Measurements from ENCODE around the gene XRRA1. TPM values are rescaled to one million over a fixed set of nuclear protein-coding genes. Genes with fewer than 3 reads are reported as not detected.

XRRA1 gene
- total RNA-seq, 1 experiment from 2014 or later: 11.9 TPM

- CTCF ChIA-PET: no interaction called here
- H3K9me3 Mint-ChIP-seq (ENCODE audit: unreplicated experiment): no peaks in the 10 kb centered on the region
- H3K4me3 Mint-ChIP-seq (ENCODE audit: unreplicated experiment): peak overlapping the region; percentile 98
- no peaks in the 10 kb centered on the region for H3K27me3 Mint-ChIP-seq (ENCODE audit: insufficient read depth, unreplicated experiment)
- no peaks in the 10 kb centered on the region for H3K4me1 Mint-ChIP-seq (ENCODE audit: low read depth, unreplicated experiment)
- DNase-seq: no peak
- BruUV-seq (replicated peaks): no TSS peak
- intact Hi-C loops (cut with micrococcal nuclease; ENCODE audit: unreplicated experiment): no loop called here
- POLR2A ChIA-PET: no interaction called here
- H3K36me3 Mint-ChIP-seq (ENCODE audit: insufficient read depth, unreplicated experiment): peaks cover 29% of the 10 kb centered on the region
- peaks cover 2% of the 10 kb centered on the region; the same call in 1 of the 2 replicates for H3K36me3 ChIP-seq (ENCODE audit: control insufficient read depth, insufficient read depth, low read length)
- H3K4me1 ChIP-seq: peaks cover 5% of the 10 kb centered on the region
- H3K27ac Mint-ChIP-seq (ENCODE audit: unreplicated experiment): peak overlapping the region; percentile 99
- peak overlapping the region; percentile 71 for H3K4me3 ChIP-seq (ENCODE audit: low read depth, low read length)
- no peak for TF ChIP-seq CTCF (IDR thresholded peaks at IDR 0.05; ENCODE audit: insufficient read depth in 1 of 2, low read depth in 1 of 2, low read length in 1 of 2, severe bottlenecking in 1 of 2, unreplicated experiment in 1 of 2)
- H3K9me3 ChIP-seq: no peaks in the 10 kb centered on the region
- H3K27me3 ChIP-seq (replicated peaks; ENCODE audit: control insufficient read depth, insufficient read depth, low read length): no peaks in the 10 kb centered on the region
These were observed 1.6 kb upstream of the XRRA1 start for GRCh38 chr11:74950374-74950969.

DNA sequence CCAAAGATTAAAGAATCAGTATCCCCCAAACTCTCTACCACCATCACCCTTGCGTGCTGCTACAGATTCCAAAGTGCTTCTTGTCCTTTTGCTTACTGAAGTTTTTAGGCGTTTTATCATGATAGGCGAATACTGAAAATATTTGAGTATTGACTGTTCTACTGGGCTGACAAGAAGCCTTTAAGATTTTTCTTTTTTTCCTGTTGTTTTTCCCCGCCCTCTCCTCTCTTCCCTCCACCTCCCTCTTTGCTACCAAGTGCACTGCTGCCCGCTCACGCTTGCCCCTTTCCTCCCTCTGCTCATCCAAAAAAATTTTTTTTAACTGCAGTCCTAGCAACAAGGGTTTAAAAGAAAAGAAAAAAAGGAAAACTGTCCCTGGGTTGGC is 854 bp upstream of the XRRA1 start:
- peaks cover 2% of the 10 kb centered on the region; the same call in 1 of the 2 replicates for H3K36me3 ChIP-seq (ENCODE audit: control insufficient read depth, insufficient read depth, low read length)
- Mint-ChIP-seq H3K4me1 (ENCODE audit: low read depth, unreplicated experiment) (no peaks in the 10 kb centered on the region), H3K4me3 (ENCODE audit: unreplicated experiment) (peak overlapping the region; percentile 98), H3K9me3 (ENCODE audit: unreplicated experiment) (no peaks in the 10 kb centered on the region), H3K27ac (ENCODE audit: unreplicated experiment) (peak overlapping the region; percentile 99), H3K27me3 (ENCODE audit: insufficient read depth, unreplicated experiment) (no peaks in the 10 kb centered on the region), H3K36me3 (ENCODE audit: insufficient read depth, unreplicated experiment) (peaks cover 29% of the 10 kb centered on the region)
- no peaks in the 10 kb centered on the region for H3K27me3 ChIP-seq (replicated peaks; ENCODE audit: control insufficient read depth, insufficient read depth, low read length)
- DNase-seq: no peak
- POLR2A ChIA-PET: interaction anchor here (1.4 kb wide), 1 partner anchor 39 kb away, joined by 13 read pairs; the partner anchor contains the start of gene NEU3
- CTCF ChIA-PET: interaction anchor here (1.1 kb wide), 1 partner anchor 20 kb away, joined by 5 read pairs; no protein-coding TSS in a partner anchor
- peaks cover 5% of the 10 kb centered on the region for H3K4me1 ChIP-seq
- BruUV-seq (replicated peaks): no TSS peak
- TF ChIP-seq CTCF (IDR thresholded peaks at IDR 0.05; ENCODE audit: insufficient read depth in 1 of 2, low read depth in 1 of 2, low read length in 1 of 2, severe bottlenecking in 1 of 2, unreplicated experiment in 1 of 2): no peak
- no peaks in the 10 kb centered on the region for H3K9me3 ChIP-seq
- peak overlapping the region; percentile 71 for H3K4me3 ChIP-seq (ENCODE audit: low read depth, low read length)
- intact Hi-C loops (cut with micrococcal nuclease; ENCODE audit: unreplicated experiment): loop anchor here (1.0 kb wide), 1 partner anchor 39 kb away; the partner anchor contains the start of gene NEU3

- Histone ChIP-seq H3K36me3 (ENCODE audit: control insufficient read depth, insufficient read depth, low read length) (0 out of 2 replicates have a peak, but pooled peaks cover 2% of the 10 kb centered on the region), H3K4me3 (ENCODE audit: low read depth, low read length) (peak overlapping the region; percentile 71), H3K27me3 (replicated peaks; ENCODE audit: control insufficient read depth, insufficient read depth, low read length) (no peaks in the 10 kb centered on the region), H3K9me3 (no peaks in the 10 kb centered on the region), H3K4me1 (peaks cover 5% of the 10 kb centered on the region)
- H3K36me3 Mint-ChIP-seq (ENCODE audit: insufficient read depth, unreplicated experiment): peaks cover 21% of the 10 kb centered on the region
- POLR2A ChIA-PET: interaction anchor here (0.6 to 1.4 kb wide), 4 partner anchors 11 to 955 kb away, joined by 3 to 13 read pairs (median 4); partner anchors contain the start of gene NEU3
- H3K27ac Mint-ChIP-seq (ENCODE audit: unreplicated experiment): peak overlapping the region; percentile 99
- no peaks in the 10 kb centered on the region for H3K9me3 Mint-ChIP-seq (ENCODE audit: unreplicated experiment)
- H3K4me1 Mint-ChIP-seq (ENCODE audit: low read depth, unreplicated experiment): no peaks in the 10 kb centered on the region
- no peaks in the 10 kb centered on the region for H3K27me3 Mint-ChIP-seq (ENCODE audit: insufficient read depth, unreplicated experiment)
- H3K4me3 Mint-ChIP-seq (ENCODE audit: unreplicated experiment): peak overlapping the region; percentile 98
- TF ChIP-seq CTCF (IDR thresholded peaks at IDR 0.05; ENCODE audit: insufficient read depth in 1 of 2, low read depth in 1 of 2, low read length in 1 of 2, severe bottlenecking in 1 of 2, unreplicated experiment in 1 of 2): no peak
- intact Hi-C loops (cut with micrococcal nuclease; ENCODE audit: unreplicated experiment): no loop called here
- CTCF ChIA-PET: interaction anchor here (0.5 to 1.1 kb wide), 3 partner anchors 19 to 582 kb away, joined by 3 to 6 read pairs (median 5); no protein-coding TSS in a partner anchor
- DNase-seq: no peak
- BruUV-seq (replicated peaks): TSS peak; percentile 86
These were observed 369 bp downstream of the XRRA1 start for GRCh38 chr11:74948546-74948897.
